ENCODE data around the gene MYO18A.

- TF ChIP-seq EZH2 (IDR thresholded peaks at IDR 0.05; ENCODE audit: insufficient read depth, poor library complexity, severe bottlenecking), result no peak
- TF ChIP-seq EZH2phosphoT487 (IDR thresholded peaks at IDR 0.05; ENCODE audit: insufficient read depth, low read depth), result no peak
These were observed 765 bp downstream of the MYO18A start for GRCh38 chr17:29179232-29180033.
